GM19023 (cell line): Measurements from ENCODE around the gene ZNF14.
"Not testable (repeated sequence)": the region's sequence is repeated elsewhere in the genome, so short reads cannot be mapped to it uniquely, and the experiment has no call there.

ENCODE experiments used
- ATAC-seq: cut with Tn5 transposase; IDR thresholded peaks from one replicate; pipeline ENCODE4 v1.9.1; 2021; ENCODE audit warnings: mild to moderate bottlenecking, moderate library complexity; ENCODE audit not compliant: unreplicated experiment

ZNF14 gene

GRCh38 chr19:19732579-19733501 lies at the start of gene ZNF14:
ZNF14 (minus strand) TSS chr19:19733112; CDS start chr19:19732958, 154 bp downstream.
- ATAC-seq: peak; percentile 99

DNA sequence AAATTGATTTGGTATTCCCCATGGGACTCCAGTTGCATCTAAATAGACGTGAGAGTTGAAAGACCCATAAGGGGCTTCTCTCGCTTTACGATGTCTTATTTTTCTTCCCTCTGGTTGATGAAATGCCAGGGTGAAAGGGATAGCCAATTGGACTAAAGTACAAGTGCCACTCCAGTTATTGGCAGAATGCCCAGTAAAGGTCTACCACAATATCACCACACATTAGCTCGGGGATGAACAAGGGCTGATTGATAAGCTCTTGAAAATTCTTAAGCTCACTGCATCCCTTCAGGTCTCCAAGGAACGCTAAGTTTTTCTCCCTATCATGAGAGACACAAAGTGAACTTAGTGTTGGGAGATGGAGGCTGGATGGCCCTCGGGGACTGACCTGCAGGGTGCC lies 48.9 kb upstream of the ZNF14 start:
- ATAC-seq: not testable (repeated sequence)

GRCh38 chr19:19778666-19779065 lies 45.8 kb upstream of the ZNF14 start:
- ATAC-seq: no peak

- ATAC-seq: no peak
Measured at GRCh38 chr19:19777692-19778091, 44.8 kb upstream of the ZNF14 start.

- ATAC-seq: peak; percentile 95
Measured at GRCh38 chr19:19776206-19777008, 43.5 kb upstream of the ZNF14 start.

DNA sequence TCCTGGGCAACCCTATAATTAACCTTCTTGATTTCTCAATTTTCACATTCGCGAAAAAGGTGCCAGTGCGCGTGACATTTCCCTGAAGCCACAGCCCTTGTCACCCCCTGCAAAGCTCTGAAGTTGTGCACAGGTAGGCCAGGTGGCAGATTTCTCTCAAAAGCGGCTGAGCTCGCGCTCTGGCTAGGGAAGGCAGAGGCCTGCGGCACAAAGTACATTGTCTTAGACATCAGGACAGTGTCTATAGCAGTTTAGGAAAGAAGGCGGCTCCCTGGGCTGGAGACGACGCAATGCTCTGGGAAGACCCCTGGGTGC lies 42.9 kb upstream of the ZNF14 start:
- peak; percentile 3 for ATAC-seq

- ATAC-seq: no peak
Measured at GRCh38 chr19:19774354-19775033, 41.6 kb upstream of the ZNF14 start.

- not testable (repeated sequence) for ATAC-seq
Measured at GRCh38 chr19:19771963-19772362, 39.1 kb upstream of the ZNF14 start.

- not testable (repeated sequence) for ATAC-seq
Measured at GRCh38 chr19:19769971-19770370, 37.1 kb upstream of the ZNF14 start.

GRCh38 chr19:19758164-19758563 lies 25.3 kb upstream of the ZNF14 start:
- no peak for ATAC-seq

GRCh38 chr19:19752760-19753403 lies 20.0 kb upstream of the ZNF14 start:
- no peak for ATAC-seq

- ATAC-seq: no peak
Measured at GRCh38 chr19:19751846-19752245, 18.9 kb upstream of the ZNF14 start.

DNA sequence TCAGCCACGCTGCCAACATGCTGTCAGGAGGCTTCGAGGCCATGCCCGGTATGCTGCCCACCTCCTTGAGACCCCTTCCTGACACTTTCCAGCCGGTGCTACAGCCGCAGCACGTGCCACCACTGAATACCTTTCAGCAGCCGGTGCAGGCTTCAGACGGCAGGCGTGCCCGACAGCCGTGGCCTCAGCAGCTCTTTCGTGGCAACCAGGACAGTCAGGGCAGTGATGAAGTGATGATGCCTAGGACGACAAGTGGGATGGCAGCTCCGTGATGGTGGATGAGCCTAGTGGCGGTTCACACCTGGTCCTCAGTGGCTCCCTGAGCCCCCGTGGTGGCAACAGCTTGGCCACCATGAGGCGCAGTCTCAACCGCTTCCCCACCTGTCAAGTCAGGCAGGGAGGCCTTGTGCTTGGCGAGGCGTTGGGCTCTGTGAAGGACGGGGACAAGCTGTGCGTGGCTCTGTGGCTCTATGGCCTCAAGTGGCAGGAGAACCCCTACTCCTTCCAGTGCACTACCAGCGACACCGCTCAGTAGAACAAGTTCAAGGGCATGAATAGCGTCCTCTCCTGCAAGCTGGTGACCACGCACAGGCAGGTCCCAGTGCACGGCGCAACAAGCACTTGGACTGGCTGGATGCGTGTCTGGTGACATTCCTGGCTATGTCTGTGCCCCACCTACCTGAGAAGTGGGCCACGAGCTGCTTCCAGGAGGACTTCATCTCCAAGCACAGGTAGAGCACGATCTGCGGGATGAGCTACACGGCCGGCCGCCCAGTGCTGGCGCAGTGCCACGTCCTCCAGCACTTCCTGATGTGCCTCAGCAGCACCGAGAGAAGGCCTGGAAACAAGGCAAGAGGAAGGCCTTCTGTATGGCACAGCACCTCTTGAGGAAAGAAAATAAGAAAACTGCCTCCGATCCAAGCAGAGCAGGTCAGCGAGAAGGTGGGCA lies 18.2 kb upstream of the ZNF14 start:
- ATAC-seq: no peak

DNA sequence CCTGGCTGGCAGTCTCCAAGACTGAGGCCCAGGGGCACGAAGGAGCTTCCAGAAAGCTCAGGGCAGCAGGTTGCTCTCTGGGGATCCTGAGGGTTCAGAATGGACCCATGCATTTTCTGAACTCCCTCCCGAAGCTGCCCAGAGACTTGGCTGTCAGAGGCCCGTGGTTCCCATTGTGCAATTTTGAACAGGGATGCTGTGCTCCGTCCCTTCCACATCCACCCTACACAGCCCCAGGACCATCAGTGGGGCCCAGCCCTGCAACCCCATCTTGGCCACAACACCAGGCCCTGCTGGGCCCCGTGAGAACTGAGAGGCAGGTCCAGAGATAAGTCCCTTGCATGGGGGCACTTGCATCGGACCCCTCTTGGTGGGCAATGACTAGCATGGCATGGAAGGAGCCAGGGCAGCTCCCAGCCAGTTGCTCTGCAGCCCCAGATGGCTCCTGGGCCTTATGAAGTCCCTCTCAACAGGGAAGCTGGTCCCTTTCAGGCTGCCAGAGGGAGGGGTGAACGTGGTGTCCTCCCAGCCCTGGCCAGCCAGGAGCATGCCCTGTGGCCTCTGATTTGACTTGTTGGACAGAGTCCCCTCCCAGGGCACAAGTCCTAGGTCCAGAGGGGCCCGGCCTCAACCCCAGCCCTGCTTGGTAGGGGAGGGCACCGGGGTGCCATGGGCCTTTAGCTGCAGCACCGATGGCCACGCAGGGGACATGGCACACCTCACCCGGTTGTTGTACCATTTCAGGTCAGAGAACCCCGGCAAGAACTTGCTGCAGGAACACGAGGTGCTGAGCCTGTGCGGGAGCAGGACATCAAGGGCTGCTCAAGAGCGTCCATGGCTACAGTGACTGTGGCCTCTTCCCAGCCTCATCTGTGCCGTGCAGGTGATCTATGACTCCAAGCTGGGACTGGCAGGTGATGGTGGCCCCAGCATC lies 17.3 kb upstream of the ZNF14 start:
- no peak for ATAC-seq

DNA sequence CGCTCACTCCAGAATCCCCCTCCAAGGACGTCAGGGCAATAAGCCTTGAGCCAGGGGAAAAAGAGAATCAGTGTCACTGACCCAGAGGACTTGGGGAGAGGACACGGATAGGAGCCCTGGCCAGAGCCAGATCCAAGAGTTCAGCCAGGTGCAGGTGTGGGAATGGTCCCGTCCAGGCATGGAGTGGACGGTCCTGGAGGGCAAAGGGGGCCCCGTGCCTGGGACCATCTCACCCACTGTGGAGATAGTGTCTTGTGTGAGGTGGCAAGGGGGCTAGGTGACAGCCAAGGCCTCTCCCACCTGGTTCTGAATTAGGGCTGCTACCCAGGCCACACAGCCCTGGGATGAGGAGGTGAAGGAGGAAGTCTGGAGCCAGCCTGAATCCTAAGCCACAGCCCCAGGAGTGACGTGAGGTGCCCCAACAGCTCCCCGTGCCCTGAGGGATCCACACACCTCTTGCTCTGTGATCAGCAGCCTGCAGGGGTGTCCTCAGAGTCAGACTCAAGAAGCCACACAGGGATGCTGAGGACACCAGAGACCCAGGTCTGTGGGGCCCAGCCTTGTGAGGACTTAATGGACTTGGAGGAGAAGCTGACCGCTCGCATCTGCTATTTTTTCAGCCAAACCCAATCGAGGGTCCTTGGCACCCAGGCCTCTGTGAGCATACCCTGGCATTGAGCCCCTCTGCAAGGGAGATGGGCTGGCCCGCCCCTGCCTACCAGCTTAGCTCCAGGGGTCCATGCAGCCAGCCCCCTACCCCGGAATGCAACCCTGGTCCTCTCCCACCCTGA lies 16.4 kb upstream of the ZNF14 start:
- ATAC-seq: no peak

DNA sequence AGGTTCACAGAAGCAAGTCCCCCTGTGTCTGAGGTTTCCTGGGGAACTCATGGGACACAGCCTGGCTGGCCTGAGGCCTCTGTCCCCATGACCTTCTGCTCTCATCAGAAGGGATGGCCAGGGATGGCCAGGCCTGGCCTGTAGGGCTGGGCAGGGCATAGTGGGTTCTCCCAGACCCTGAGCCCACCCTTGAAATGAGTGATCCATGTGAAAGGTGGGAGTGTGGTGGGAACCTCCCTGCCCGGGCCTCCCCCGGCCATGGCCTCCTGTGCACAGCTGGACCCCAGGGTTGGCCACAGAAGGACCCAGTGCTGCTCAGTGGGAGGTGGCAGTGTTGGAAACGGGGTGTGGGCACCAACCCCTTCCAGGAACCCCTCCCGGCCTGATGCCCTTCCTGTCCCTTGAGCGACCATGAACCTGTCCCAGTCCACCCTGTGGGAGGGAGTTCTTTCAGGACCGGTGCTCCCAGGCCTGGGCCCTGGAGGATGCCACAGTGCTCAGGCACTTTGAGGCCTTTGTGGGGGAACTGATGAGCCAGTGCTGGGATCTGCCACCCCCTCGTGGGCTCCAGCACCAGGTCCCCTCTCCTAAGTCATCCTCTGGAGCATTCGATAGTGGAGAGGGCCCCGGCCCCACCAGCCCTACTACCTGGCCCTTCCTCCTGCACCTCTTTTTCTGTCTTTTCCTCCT lies 15.5 kb upstream of the ZNF14 start:
- no peak for ATAC-seq
